ENCODE measurements around the gene NKAP. TPM values are rescaled to one million over a fixed set of nuclear protein-coding genes. Genes with fewer than 3 reads are reported as not detected.

NKAP gene
- total and polyA plus RNA-seq, 9 of the 15 experiments (the other 6 are each of a cell fraction or from before 2014, with no cell fraction given), result 3.1 to 8.3 (median 7.0) TPM

- peak; percentile 93 for ATAC-seq
- FAIRE-seq, result peak; percentile 77
- CTCF ChIA-PET (ENCODE audit: low intra/inter-chr PET ratio), result no interaction called here
- Histone ChIP-seq H3K27me3 (ENCODE audit: control insufficient read depth in 2 of 2, insufficient read depth in 2 of 2, low read length in 2 of 2) (no peaks in the 10 kb centered on the region; a peak in 2 of 5 replicates), H2AFZ (ENCODE audit: low read depth, low read length) (no peak overlapping the region), H3K9me3 (replicated peaks; ENCODE audit: control insufficient read depth, insufficient read depth, low read depth, low read length) (no peaks in the 10 kb centered on the region), H3K4me1 (replicated peaks in 1 of 2; ENCODE audit: control insufficient read depth in 2 of 2, insufficient read depth in 2 of 2, low read length in 2 of 2) (no peaks in the 10 kb centered on the region), H4K20me1 (replicated peaks; ENCODE audit: control insufficient read depth, insufficient read depth, low read length) (no peaks in the 10 kb centered on the region), H3K9me1 (ENCODE audit: control insufficient read depth, insufficient read depth, low read length) (no peaks in the 10 kb centered on the region), H3K4me3 (no peak overlapping the region), H3K27ac (ENCODE audit: extremely low read depth, low read depth, low read length) (no peak overlapping the region), H3K36me3 (ENCODE audit: control insufficient read depth, insufficient read depth, low read length) (no peaks in the 10 kb centered on the region), H3K4me2 (ENCODE audit: insufficient read depth, low read length) (no peak overlapping the region), H3K79me2 (ENCODE audit: control insufficient read depth, insufficient read depth, low read length) (no peaks in the 10 kb centered on the region), H3K9ac (ENCODE audit: insufficient read depth in 1 of 2, low read depth in 2 of 2, low read length in 2 of 2) (no peak overlapping the region)
- DNase-seq (ENCODE audit: extremely low read depth in 1 of 4, low spot score in 3 of 4), result peak in 2 of 4 experiments; percentile 51 to 67
- no TSS peak for BruUV-seq (replicated peaks)
- intact Hi-C loops (cut with micrococcal nuclease), result loop anchor here (2.0 kb wide), 1 partner anchor 41 kb away; no protein-coding TSS in a partner anchor
- in situ Hi-C loops (cut with MboI), result no loop called here
- POLR2A ChIA-PET, result no interaction called here
- WGBS (ENCODE audit: insufficient coverage, low coverage, missing lambda C conversion rate), result 8% methylated on average over 10 of the region's 15 CpGs
- no peak for TF ChIP-seq ZNF609 (CRISPR knock-in tag; IDR thresholded peaks at IDR 0.05; ENCODE audit: borderline replicate concordance)
- TF ChIP-seq CCNT2 (IDR thresholded peaks at IDR 0.05; ENCODE audit: borderline replicate concordance, extremely low read depth, insufficient read length, low read depth, low read length), result no peak
- TF ChIP-seq ETV6 (IDR thresholded peaks at IDR 0.05; ENCODE audit: borderline replicate concordance in 1 of 2, low read depth in 2 of 2, low read length in 1 of 2), result no peak
- TF ChIP-seq ETV6 (CRISPR knock-in tag; IDR thresholded peaks at IDR 0.05; ENCODE audit: borderline replicate concordance), result no peak
- TF ChIP-seq ZNF124 (CRISPR knock-in tag; IDR thresholded peaks at IDR 0.05), result no peak
- no peak for TF ChIP-seq ZNF274 (IDR thresholded peaks at IDR 0.05; ENCODE audit: borderline replicate concordance, low read depth, low read length)
- peak; percentile 69 for TF ChIP-seq EHMT2 (IDR thresholded peaks at IDR 0.05)
- no peak for TF ChIP-seq CREB1 (IDR thresholded peaks at IDR 0.05)
- no peak for TF ChIP-seq CREB1 (CRISPR knock-in tag; IDR thresholded peaks at IDR 0.05)
- TF ChIP-seq ZNF384 (IDR thresholded peaks at IDR 0.05; ENCODE audit: low read depth, low read length), result peak; percentile 74
- TF ChIP-seq TFE3 (CRISPR knock-in tag; IDR thresholded peaks at IDR 0.05), result no peak
- no peak for TF ChIP-seq BACH1 (tag; IDR thresholded peaks at IDR 0.05)
- TF ChIP-seq ELK3 (CRISPR knock-in tag; IDR thresholded peaks at IDR 0.05), result no peak
Observed at GRCh38 chrX:119981286-119982070, 37.9 kb upstream of the NKAP start.
